Fibroblast of the aortic adventitia (primary cell): ENCODE measurements around the gene TPSAB1. TPM values are rescaled to one million over a fixed set of nuclear protein-coding genes. Genes with fewer than 3 reads are reported as not detected.

Source experiments
- DNase-seq: peaks from one replicate; pipeline ENCODE4 v3.0.0-alpha.2; 2010; ENCODE audit warnings: low read depth
- H3K4me3 ChIP-seq: 2 replicates; pipeline ENCODE4 v1.5.1; 2011; ENCODE audit warnings: low read depth, mild to moderate bottlenecking, control low read depth, low read length, moderate library complexity
- CTCF ChIP-seq: IDR thresholded peaks from 2 replicates; pipeline ENCODE4 v1.5.1; 2011; ENCODE audit warnings: mild to moderate bottlenecking, low read length, control low read depth, inconsistent platforms; ENCODE audit not compliant: insufficient read depth
- total RNA-seq: library from RNA; depleted of rRNA; stranded (reverse); fragments of >200 nt; gene quantifications from 2 replicates; pipeline ENCODE4 v1.2.3, GENCODE V29; 2012; ENCODE audit warnings: low replicate concordance

TPSAB1 gene
- total RNA-seq, 1 donor = not detected

DNA sequence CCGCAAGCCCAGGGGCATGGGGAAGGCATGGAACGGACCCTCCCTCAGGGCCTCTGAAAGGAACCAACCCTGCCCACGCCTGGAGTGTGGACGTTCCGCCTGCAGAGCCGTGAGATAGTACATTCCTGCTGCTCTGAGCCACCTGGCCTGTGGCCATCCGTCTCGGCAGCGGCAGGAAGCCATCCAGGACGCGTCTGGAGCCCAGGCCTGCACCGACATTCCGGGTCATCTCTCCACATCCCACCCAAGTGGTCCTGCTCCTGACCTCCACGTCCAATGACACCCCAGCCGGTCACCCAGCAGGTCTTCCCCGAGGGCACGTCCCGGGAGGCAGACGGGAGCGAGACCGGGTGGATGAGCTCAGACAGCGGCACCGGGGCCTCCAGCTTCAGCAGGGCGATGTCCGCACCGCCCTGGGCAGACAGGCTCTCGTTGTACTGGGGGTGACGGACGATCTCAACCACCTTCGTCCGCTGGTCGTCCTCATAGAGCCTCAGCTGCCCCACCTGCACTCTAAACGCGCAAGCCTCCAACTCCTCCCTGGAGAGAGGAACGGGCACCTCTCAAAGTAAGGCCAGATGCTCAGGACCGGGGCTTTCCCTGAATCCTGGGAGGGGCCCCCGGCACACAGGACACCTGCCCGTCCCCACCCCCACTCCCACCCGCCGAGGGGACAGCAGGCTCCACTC lies 47.6 kb downstream of the TPSAB1 start:
- TF ChIP-seq CTCF = no peak
- DNase-seq = no peak
- H3K4me3 ChIP-seq = no peak overlapping the region

DNA sequence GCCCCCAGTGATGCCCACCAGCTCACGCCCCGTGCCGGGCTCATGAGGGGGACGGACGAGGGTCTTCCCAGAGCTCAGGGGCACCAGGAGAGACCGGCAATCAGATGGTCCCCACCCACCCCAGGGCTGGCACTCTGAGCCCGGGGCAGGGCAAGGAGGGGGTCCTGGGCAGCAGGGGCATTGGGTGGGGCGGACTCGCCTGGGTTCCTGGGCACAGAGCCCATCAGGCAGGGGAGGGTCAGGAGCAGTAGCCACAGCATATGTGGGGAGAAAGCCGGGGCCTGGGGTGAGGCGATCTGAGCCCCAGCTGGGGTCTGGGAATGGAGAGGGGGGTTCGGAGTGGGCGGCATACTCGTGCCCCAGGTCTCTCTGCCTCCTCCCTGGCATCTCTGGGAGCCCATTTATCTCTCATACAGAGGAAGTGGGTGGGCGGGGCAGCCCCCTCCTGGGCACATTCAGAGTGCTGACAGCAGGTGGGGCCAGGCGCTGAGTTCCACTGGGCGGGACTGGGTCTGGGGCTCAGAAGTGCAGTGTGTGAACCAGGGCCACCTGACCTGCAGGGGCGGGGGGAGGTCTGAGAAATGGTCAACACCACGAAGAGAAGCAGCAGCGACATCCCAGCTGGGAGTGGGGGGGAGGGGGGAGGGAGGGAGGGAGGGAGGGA lies 48.4 kb downstream of the TPSAB1 start:
- TF ChIP-seq CTCF = no peak
- H3K4me3 ChIP-seq = no peak overlapping the region
- no peak for DNase-seq

DNA sequence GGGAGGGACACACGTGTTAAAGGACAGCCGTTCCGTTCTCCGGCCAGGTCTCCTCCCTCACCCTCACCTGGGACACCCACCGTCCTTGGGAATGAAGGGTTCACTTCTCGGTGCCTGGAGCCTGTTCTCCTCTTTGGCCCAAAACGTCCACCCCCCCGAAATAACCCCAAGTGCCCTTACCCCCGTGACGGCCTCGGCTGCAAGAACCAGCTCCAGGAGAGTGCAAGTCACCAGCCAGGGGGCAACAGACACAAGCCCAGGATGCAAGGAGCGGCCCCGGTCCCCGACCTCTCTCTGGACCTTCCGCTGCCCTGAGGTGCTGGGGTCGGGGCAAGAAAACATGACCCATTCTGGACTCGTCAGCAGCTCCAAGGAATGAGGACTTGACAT lies 49.0 kb downstream of the TPSAB1 start:
- DNase-seq = no peak
- TF ChIP-seq CTCF = no peak
- H3K4me3 ChIP-seq = no peak overlapping the region

DNA sequence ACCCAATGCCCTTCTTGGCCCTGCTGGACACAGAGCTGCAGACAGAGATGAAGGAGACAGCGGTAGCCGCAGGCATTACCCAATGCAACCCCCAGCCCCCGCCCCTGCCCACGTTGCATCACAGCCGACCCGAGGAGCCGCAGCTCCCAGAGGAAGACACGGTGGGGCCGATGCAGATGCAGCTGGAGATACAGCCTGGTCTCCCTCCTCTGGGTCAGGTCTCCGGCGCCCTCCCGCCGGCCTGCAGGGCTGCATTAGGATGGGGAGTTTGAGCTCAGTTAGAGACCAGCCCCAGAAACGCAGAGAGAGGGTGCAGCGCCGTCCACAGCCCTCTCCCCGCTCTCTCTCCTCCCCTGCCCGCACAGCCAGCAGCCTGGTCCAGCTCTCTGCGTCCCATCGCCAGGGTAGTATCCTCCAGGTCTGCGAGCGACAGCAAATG lies 49.6 kb downstream of the TPSAB1 start:
- no peak overlapping the region for H3K4me3 ChIP-seq
- DNase-seq = no peak
- TF ChIP-seq CTCF = no peak

DNA sequence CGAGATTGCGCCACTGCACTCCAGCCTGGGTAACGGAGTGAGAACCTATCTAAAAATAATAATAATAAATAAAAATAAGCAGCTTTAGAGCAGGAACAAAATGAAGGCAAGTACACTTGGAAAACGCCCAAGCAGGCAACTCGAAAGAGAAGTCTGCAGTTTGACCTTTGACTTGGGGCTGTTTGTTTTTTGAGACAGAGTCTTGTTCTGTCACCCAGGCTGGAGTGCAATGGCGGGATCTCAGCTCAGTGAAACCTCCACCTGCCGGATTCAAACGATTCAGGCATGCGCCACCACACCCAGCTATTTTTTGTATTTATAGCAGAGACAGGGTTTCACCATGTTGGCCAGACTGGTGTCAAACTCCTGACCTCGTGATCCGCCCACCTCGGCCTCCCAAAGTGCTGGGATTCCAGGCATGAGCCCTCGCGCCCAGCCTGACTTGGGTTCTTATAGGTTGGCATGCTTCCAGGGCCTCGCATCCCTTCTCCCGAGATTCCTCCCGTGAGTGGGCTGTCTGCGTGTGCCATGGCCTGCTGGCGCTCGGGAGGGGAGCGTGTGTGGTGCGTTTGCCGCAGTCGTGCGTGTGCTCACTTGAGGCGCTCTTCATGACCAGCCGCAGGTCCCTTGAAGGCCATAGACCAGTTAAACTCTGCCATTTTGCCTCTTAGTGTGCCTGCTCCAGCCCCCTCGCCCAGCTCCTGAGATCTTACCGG lies 50.5 kb downstream of the TPSAB1 start:
- H3K4me3 ChIP-seq = no peak overlapping the region
- no peak for TF ChIP-seq CTCF
- DNase-seq = no peak

DNA sequence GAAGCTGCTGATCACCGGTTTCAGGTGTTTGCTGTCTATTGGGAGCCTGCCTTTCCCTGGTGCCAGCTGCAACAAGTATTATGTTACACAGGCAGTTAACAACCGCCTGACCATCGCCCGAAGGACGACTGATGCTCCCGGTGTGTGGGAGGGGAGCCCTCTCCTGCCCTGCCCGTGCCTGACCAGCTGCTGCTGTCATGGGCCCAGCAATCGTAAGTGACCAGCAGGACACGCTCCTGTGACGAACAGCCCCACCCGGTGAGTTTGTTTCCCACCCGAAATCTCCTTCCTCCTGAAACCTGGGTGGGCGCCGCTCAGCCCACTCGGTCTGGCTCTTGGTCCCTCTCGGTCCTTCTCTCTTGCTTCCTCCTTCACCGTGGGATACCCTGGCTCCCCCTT lies 51.1 kb downstream of the TPSAB1 start:
- H3K4me3 ChIP-seq = no peak overlapping the region
- no peak for DNase-seq
- no peak for TF ChIP-seq CTCF

Other genes with a start within 250 kb of the TPSAB1 start
- gene SSTR5, start 168.0 kb upstream of the TPSAB1 start, total RNA-seq = not detected in 2 replicates
- not detected in 2 replicates for gene C1QTNF8, start 144.5 kb upstream of the TPSAB1 start, total RNA-seq
- 2.7 TPM in 1 of 2 replicates, not detected in the other for gene CACNA1H, start 87.6 kb upstream of the TPSAB1 start, total RNA-seq
- gene TPSG1, start 15.4 kb upstream of the TPSAB1 start, total RNA-seq = not detected in 2 replicates
- gene TPSB2, start 10.5 kb upstream of the TPSAB1 start, total RNA-seq = not detected in 2 replicates
- gene TPSD1, start 15.4 kb downstream of the TPSAB1 start, total RNA-seq = not detected in 2 replicates
- gene UBE2I, start 68.9 kb downstream of the TPSAB1 start, total RNA-seq = 39.8 and 70.3 TPM in 2 replicates
- 0.09 TPM in 1 of 2 replicates, not detected in the other for gene BAIAP3, start 92.9 kb downstream of the TPSAB1 start, total RNA-seq
- 49.3 and 73.3 TPM in 2 replicates for gene TSR3, start 111.2 kb downstream of the TPSAB1 start, total RNA-seq
- gene GNPTG, start 111.2 kb downstream of the TPSAB1 start, total RNA-seq = 36.3 and 80.4 TPM in 2 replicates
- gene UNKL, start 174.0 kb downstream of the TPSAB1 start, total RNA-seq = 11.5 and 15.6 TPM in 2 replicates
- 10.3 and 20.1 TPM in 2 replicates for gene UQCC4, start 180.0 kb downstream of the TPSAB1 start, total RNA-seq
- gene PERCC1, start 190.4 kb downstream of the TPSAB1 start, total RNA-seq = not detected in 2 replicates
- gene CCDC154, start 203.9 kb downstream of the TPSAB1 start, total RNA-seq = 0.36 and 0.41 TPM in 2 replicates
- gene CLCN7, start 234.3 kb downstream of the TPSAB1 start, total RNA-seq = 64.8 and 432 TPM in 2 replicates
- gene PTX4, start 248.2 kb downstream of the TPSAB1 start, total RNA-seq = not detected in 2 replicates